BLaER1 treated with 17β-estradiol and CSF1 and Interleukin-3, amounts not matched to agents 10 nM and 100 nM (cell line): Measurements from ENCODE around the gene BTBD2.
"Not testable (repeated sequence)": the region's sequence is repeated elsewhere in the genome, so short reads cannot be mapped to it uniquely, and the experiment has no call there.

Source experiments
- H3K27ac ChIP-seq, 11 experiments: shearing (Covaris generic); formaldehyde crosslinking; 2 replicates each; pipeline ENCODE4 v1.8.1; 2022
- H3K27me3 ChIP-seq, 11 experiments: shearing (Covaris generic); formaldehyde crosslinking; 2 replicates each; pipeline ENCODE4 v1.8.1; 2022
- H3K36me3 ChIP-seq, 11 experiments: shearing (Covaris generic); formaldehyde crosslinking; 2 replicates each; pipeline ENCODE4 v1.8.1; 2022
- H3K4me1 ChIP-seq, 10 experiments: shearing (Covaris generic); formaldehyde crosslinking; 2 replicates each; pipeline ENCODE4 v1.8.1; 2022
- H3K4me2 ChIP-seq, 11 experiments: shearing (Covaris generic); formaldehyde crosslinking; 2 replicates each; pipeline ENCODE4 v1.8.1; 2022
- H3K4me3 ChIP-seq, 10 experiments: shearing (Covaris generic); formaldehyde crosslinking; 2 replicates each; pipeline ENCODE4 v1.8.1; 2022
- H3K9ac ChIP-seq, 11 experiments: shearing (Covaris generic); formaldehyde crosslinking; 2 replicates each; pipeline ENCODE4 v1.8.1; 2022
- H3K9me3 ChIP-seq, 11 experiments: shearing (Covaris generic); formaldehyde crosslinking; replicated peaks in 1 of 11; 2 replicates each; pipeline ENCODE4 v1.8.1; 2022
- H4K20me1 ChIP-seq, 11 experiments: shearing (Covaris generic); formaldehyde crosslinking; 2 replicates each; pipeline ENCODE4 v1.8.1; 2022
- Cebpa-rat ChIP-seq, 11 experiments: shearing (Covaris generic); IDR thresholded peaks; 2 replicates each; pipeline ENCODE4 v1.8.1; 2022

The BTBD2 gene

GRCh38 chr19:2039089-2039958 lies 23.8 kb upstream of the BTBD2 start:
- Histone ChIP-seq H3K27ac (peak overlapping the region in 5 of 11 experiments; percentile 20 to 97 (median 87); a peak in 3 of 22 replicates), H3K4me1 (peaks cover 40 to 71% (median 47%) of the 10 kb centered on the region in 10 experiments), H3K4me2 (no peak overlapping the region), H3K9me3 (peaks cover 8 to 17% (median 12%) of the 10 kb centered on the region in 11 experiments; a peak in 21 of 22 replicates), H3K4me3 (no peak overlapping the region), H4K20me1 (peaks cover 13 to 71% (median 64%) of the 10 kb centered on the region in 11 experiments; a peak in 21 of 22 replicates), H3K9ac (peak overlapping the region in 2 of 11 experiments; percentile 41 to 78; a peak in 1 of 22 replicates), H3K27me3 (no peaks in the 10 kb centered on the region), H3K36me3 (peaks cover 55 to 68% (median 67%) of the 10 kb centered on the region in 11 experiments)
- TF ChIP-seq Cebpa-rat (IDR thresholded peaks at IDR 0.05), result no peak

GRCh38 chr19:2038284-2039088 lies 23.0 kb upstream of the BTBD2 start:
- no peak overlapping the region for H3K4me2 ChIP-seq
- H3K4me3 ChIP-seq, result no peak overlapping the region
- H3K9ac ChIP-seq, result peak overlapping the region in 1 of 11 experiments; percentile 9; a peak in 2 of 22 replicates
- TF ChIP-seq Cebpa-rat (IDR thresholded peaks at IDR 0.05), result no peak
- H3K27ac ChIP-seq, result peak overlapping the region in 1 of 11 experiments; percentile 32; a peak in 3 of 22 replicates
- H4K20me1 ChIP-seq, result peaks cover 5 to 63% (median 56%) of the 10 kb centered on the region in 11 experiments; a peak in 20 of 22 replicates
- H3K9me3 ChIP-seq, result peaks cover 8 to 17% (median 12%) of the 10 kb centered on the region in 11 experiments; a peak in 21 of 22 replicates
- H3K36me3 ChIP-seq, result peaks cover 54 to 61% (median 60%) of the 10 kb centered on the region in 11 experiments
- peaks cover 40 to 71% (median 47%) of the 10 kb centered on the region in 10 experiments for H3K4me1 ChIP-seq
- H3K27me3 ChIP-seq, result no peaks in the 10 kb centered on the region

GRCh38 chr19:2037651-2038255 lies 22.2 kb upstream of the BTBD2 start:
- peak overlapping the region in 1 of 11 experiments; percentile 9; a peak in 1 of 22 replicates for H3K9ac ChIP-seq
- H3K36me3 ChIP-seq, result peaks cover 47 to 54% (median 52%) of the 10 kb centered on the region in 11 experiments
- H3K4me1 ChIP-seq, result peaks cover 40 to 71% (median 47%) of the 10 kb centered on the region in 10 experiments
- peak overlapping the region in 3 of 11 experiments; percentile 4 to 26 (median 13); a peak in 3 of 22 replicates for H3K27ac ChIP-seq
- H3K27me3 ChIP-seq, result no peaks in the 10 kb centered on the region
- 0 out of 22 replicates have a peak overlapping the region, but pooled peaks of 1 of the 11 experiments have one; percentile 16 for H3K4me2 ChIP-seq
- peaks cover 8 to 17% (median 12%) of the 10 kb centered on the region in 11 experiments; a peak in 21 of 22 replicates for H3K9me3 ChIP-seq
- peaks cover 0 to 56% (median 49%) of the 10 kb centered on the region in 11 experiments; a peak in 19 of 22 replicates for H4K20me1 ChIP-seq
- no peak for TF ChIP-seq Cebpa-rat (IDR thresholded peaks at IDR 0.05)
- H3K4me3 ChIP-seq, result no peak overlapping the region

- TF ChIP-seq Cebpa-rat (IDR thresholded peaks at IDR 0.05), result no peak
- Histone ChIP-seq H3K27ac (no peak overlapping the region), H3K9ac (no peak overlapping the region), H3K4me2 (no peak overlapping the region), H3K4me1 (peaks cover 42 to 73% (median 49%) of the 10 kb centered on the region in 10 experiments), H3K9me3 (peaks cover 8 to 17% (median 12%) of the 10 kb centered on the region in 11 experiments; a peak in 21 of 22 replicates), H4K20me1 (peaks cover 0 to 44% (median 39%) of the 10 kb centered on the region in 11 experiments; a peak in 19 of 22 replicates), H3K36me3 (peaks cover 38 to 44% (median 42%) of the 10 kb centered on the region in 11 experiments), H3K4me3 (no peak overlapping the region), H3K27me3 (no peaks in the 10 kb centered on the region)
Measured at GRCh38 chr19:2036424-2036823, 20.9 kb upstream of the BTBD2 start.

- Histone ChIP-seq H3K4me1 (peaks cover 33 to 73% (median 46%) of the 10 kb centered on the region in 10 experiments), H3K4me2 (no peak overlapping the region), H3K36me3 (peaks cover 30 to 36% (median 34%) of the 10 kb centered on the region in 11 experiments), H3K27me3 (no peaks in the 10 kb centered on the region), H3K9me3 (peaks cover 8 to 17% (median 12%) of the 10 kb centered on the region in 11 experiments; a peak in 21 of 22 replicates), H3K9ac (no peak overlapping the region), H4K20me1 (peaks cover 0 to 36% (median 31%) of the 10 kb centered on the region in 11 experiments; a peak in 18 of 22 replicates), H3K27ac (no peak overlapping the region), H3K4me3 (no peak overlapping the region)
- no peak for TF ChIP-seq Cebpa-rat (IDR thresholded peaks at IDR 0.05)
Measured at GRCh38 chr19:2035590-2035991, 20.1 kb upstream of the BTBD2 start.

GRCh38 chr19:2034729-2035589 lies 19.4 kb upstream of the BTBD2 start:
- peaks cover 8 to 17% (median 12%) of the 10 kb centered on the region in 11 experiments; a peak in 21 of 22 replicates for H3K9me3 ChIP-seq
- peaks cover 32 to 73% (median 46%) of the 10 kb centered on the region in 10 experiments for H3K4me1 ChIP-seq
- H3K9ac ChIP-seq, result no peak overlapping the region
- no peak overlapping the region; a peak in 1 of 22 replicates for H3K27ac ChIP-seq
- peaks cover 23 to 30% (median 28%) of the 10 kb centered on the region in 11 experiments for H3K36me3 ChIP-seq
- H3K27me3 ChIP-seq, result no peaks in the 10 kb centered on the region
- no peak overlapping the region for H3K4me3 ChIP-seq
- peak overlapping the region in 10 of 11 experiments; percentile 17 to 99 (median 94); a peak in 18 of 22 replicates for H3K4me2 ChIP-seq
- H4K20me1 ChIP-seq, result peaks cover 0 to 30% (median 25%) of the 10 kb centered on the region in 11 experiments; a peak in 16 of 22 replicates
- TF ChIP-seq Cebpa-rat (IDR thresholded peaks at IDR 0.05), result no peak

- H3K9ac ChIP-seq, result peak overlapping the region in 1 of 11 experiments; percentile 64; a peak in 1 of 22 replicates
- H3K36me3 ChIP-seq, result peaks cover 16 to 23% (median 21%) of the 10 kb centered on the region in 11 experiments
- peaks cover 8 to 17% (median 12%) of the 10 kb centered on the region in 11 experiments; a peak in 21 of 22 replicates for H3K9me3 ChIP-seq
- H3K27me3 ChIP-seq, H3K27ac ChIP-seq, H3K4me3 ChIP-seq: not testable (repeated sequence)
- peak overlapping the region in 10 of 11 experiments; percentile 17 to 99 (median 94); a peak in 18 of 22 replicates for H3K4me2 ChIP-seq
- H4K20me1 ChIP-seq, result peaks cover 0 to 23% (median 18%) of the 10 kb centered on the region in 11 experiments; a peak in 16 of 22 replicates
- peaks cover 32 to 79% (median 45%) of the 10 kb centered on the region in 10 experiments for H3K4me1 ChIP-seq
Measured at GRCh38 chr19:2034253-2034652, 18.7 kb upstream of the BTBD2 start.
